Uterus (tissue), 2 donors: ENCODE data around the gene OR51D1.

Experiments
- POLR2A ChIP-seq, 2 donors: fragments of 450-650 bp; IDR thresholded peaks; one replicate each; pipeline ENCODE4 v1.6.1; 2016; ENCODE audit warnings: antibody characterized with exemption in 2 of 2, mild to moderate bottlenecking in 1 of 2, moderate library complexity in 1 of 2
- TF ChIP-seq, protein P1 (sequence below), 4 experiments: fragments of 200-600 bp in 2 of 4; fragments of 450-650 bp in 2 of 4; sonication (generic) in 2 of 4; IDR thresholded peaks; one replicate each; pipeline ENCODE4 v1.5.1; 2016 to 2019; ENCODE audit warnings: antibody characterized with exemption in 4 of 4, mild to moderate bottlenecking in 2 of 4, moderate library complexity in 1 of 4

DNA sequence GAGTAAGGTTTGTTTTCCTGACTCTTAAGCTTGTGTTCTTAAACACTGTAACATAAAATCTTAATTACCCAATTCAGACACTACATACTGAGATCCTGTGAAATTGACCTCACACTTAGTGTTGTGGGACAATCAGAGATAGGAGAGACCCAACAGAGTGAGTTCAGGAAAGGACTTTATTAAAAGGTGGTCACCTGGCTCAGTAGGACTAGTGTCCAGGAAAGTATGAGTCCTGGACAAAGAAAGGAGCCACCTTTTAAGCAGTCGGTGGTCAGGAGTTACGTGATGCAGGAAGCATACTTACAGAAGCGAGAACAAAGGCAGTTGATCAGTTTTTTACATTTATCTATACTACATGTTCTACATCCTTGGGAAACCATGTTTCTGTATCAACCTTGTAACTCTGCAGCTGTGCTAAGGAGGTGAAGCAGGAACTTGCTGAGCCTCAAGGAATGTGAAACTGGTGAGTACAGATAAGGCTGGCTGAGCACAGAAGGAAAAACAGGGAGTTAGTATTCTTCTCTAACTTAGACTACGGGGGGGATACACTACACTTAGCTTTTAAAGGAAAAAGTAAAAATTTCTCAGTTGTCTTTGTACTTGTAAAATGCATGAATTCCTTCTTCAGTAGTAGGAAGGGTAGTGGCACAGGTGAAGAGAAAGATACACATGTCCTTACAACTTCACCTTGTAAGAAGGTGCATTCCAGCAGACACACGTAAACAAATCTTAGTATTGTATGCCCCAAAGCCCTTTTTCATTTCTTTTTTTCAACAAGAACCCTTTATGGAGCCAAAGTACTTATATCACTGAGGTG is 21.6 kb downstream of the OR51D1 start:
- TF ChIP-seq, protein P1, sequence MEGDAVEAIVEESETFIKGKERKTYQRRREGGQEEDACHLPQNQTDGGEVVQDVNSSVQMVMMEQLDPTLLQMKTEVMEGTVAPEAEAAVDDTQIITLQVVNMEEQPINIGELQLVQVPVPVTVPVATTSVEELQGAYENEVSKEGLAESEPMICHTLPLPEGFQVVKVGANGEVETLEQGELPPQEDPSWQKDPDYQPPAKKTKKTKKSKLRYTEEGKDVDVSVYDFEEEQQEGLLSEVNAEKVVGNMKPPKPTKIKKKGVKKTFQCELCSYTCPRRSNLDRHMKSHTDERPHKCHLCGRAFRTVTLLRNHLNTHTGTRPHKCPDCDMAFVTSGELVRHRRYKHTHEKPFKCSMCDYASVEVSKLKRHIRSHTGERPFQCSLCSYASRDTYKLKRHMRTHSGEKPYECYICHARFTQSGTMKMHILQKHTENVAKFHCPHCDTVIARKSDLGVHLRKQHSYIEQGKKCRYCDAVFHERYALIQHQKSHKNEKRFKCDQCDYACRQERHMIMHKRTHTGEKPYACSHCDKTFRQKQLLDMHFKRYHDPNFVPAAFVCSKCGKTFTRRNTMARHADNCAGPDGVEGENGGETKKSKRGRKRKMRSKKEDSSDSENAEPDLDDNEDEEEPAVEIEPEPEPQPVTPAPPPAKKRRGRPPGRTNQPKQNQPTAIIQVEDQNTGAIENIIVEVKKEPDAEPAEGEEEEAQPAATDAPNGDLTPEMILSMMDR (IDR thresholded peaks at IDR 0.05) = no peak
- no peak for TF ChIP-seq POLR2A (IDR thresholded peaks at IDR 0.05)
